Heart left ventricle (tissue), 16 donors: ENCODE measurements around the gene MTG1. TPM values are rescaled to one million over a fixed set of nuclear protein-coding genes. Genes with fewer than 3 reads are reported as not detected.
"Not testable (repeated sequence)": the region's sequence is repeated elsewhere in the genome, so short reads cannot be mapped to it uniquely, and the experiment has no call there.

Experiments
- ATAC-seq, 4 donors: fragments of 200-7000 bp; cut with Tn5 transposase; one replicate each; pipeline ENCODE4 v1.9.1; 2020 to 2022; ENCODE audit warnings: moderate library complexity in 4 of 4, mild to moderate bottlenecking in 3 of 4, moderate number of reproducible peaks in 1 of 4
- DNase-seq, 5 donors: peaks; one replicate each; pipeline ENCODE4 v3.0.0-alpha.2; 2020
- H3K27ac ChIP-seq, 12 donors: fragments of 200-600 bp; sonication (generic) in 4 of 12; one replicate each; pipeline versions ENCODE4 v1.5.0 to v1.8.0; 2016 to 2022; ENCODE audit warnings: mild to moderate bottlenecking in 2 of 12
- H3K27me3 ChIP-seq, 9 donors: fragments of 200-600 bp; sonication (generic) in 2 of 9; one replicate each; pipeline versions ENCODE4 v1.5.1 to v1.8.0; 2016 to 2022; ENCODE audit warnings: mild to moderate bottlenecking in 3 of 9
- H3K36me3 ChIP-seq, 9 donors: fragments of 200-600 bp; sonication (generic) in 2 of 9; one replicate each; pipeline versions ENCODE4 v1.5.0 to v1.8.0; 2018 to 2022; ENCODE audit warnings: mild to moderate bottlenecking in 2 of 9
- H3K4me1 ChIP-seq, 12 donors: fragments of 200-600 bp; sonication (generic) in 4 of 12; one replicate each; pipeline versions ENCODE4 v1.5.0 to v1.8.0; 2016 to 2022; ENCODE audit warnings: mild to moderate bottlenecking in 3 of 12
- H3K4me3 ChIP-seq, 12 donors: fragments of 200-600 bp; sonication (generic) in 4 of 12; one replicate each; pipeline versions ENCODE4 v1.5.0 to v1.8.0; 2017 to 2022; ENCODE audit warnings: mild to moderate bottlenecking in 9 of 12, moderate library complexity in 4 of 12
- H3K9me3 ChIP-seq, 12 donors: fragments of 200-600 bp; sonication (generic) in 4 of 12; one replicate each; pipeline versions ENCODE4 v1.5.0 to v1.8.0; 2016 to 2022; ENCODE audit warnings: mild to moderate bottlenecking in 1 of 12
- POLR2A ChIP-seq, 2 donors: fragments of 450-650 bp; IDR thresholded peaks; one replicate each; pipeline ENCODE4 v1.6.1; 2017; ENCODE audit warnings: antibody characterized with exemption in 2 of 2, mild to moderate bottlenecking in 2 of 2, moderate library complexity in 2 of 2
- WGBS, 4 donors: extraction: QIAGEN DNeasy Blood & Tissue Kit in 2 of 4; methylation state at CpG; one replicate each; pipeline versions ENCODE4 v1.1.5 to v1.1.7; 2013 to 2018; 5-methylcytosine and 5-hydroxymethylcytosine counted together
- intact Hi-C, 10 donors: fragments of 100-400 bp; cut with DNase I; formaldehyde crosslinking; loops; one replicate each; pipeline versions ENCODE4 v1.11.1 to v1.14.2; 2022
- polyA plus RNA-seq, 2 donors: library from polyadenylated mRNA; stranded (reverse); fragments of 200-250 nt; gene quantifications; one replicate each; pipeline ENCODE4 v1.2.3, GENCODE V29; 2013
- total RNA-seq, 9 donors: library from RNA; depleted of rRNA in 2 of 9; stranded (reverse); fragments of >200 nt in 2 of 9; fragmentation: NEBNext Ultra II Directional in 3 of 9; extraction: Animal tissue kit (Norgen Biotek cat#: 25700) in 3 of 9; gene quantifications; one replicate each; pipeline versions ENCODE4 v1.1.0 to v1.2.4, GENCODE V29; 2016 to 2023
- TF ChIP-seq, protein P1 (sequence below), 12 donors: fragments of 200-600 bp; sonication (generic) in 4 of 12; IDR thresholded peaks; one replicate each; pipeline versions ENCODE4 v1.5.0 to v1.8.0; 2018 to 2022; ENCODE audit warnings: antibody characterized with exemption in 12 of 12, mild to moderate bottlenecking in 5 of 12
- donor health status: ischemic (EF 13 %, LVEDD 7.1; RV severe dilation, severe dysfunction).
- donor health status: healthy with polysubstance abuse.
- donor health status: DM: no; HTN: yes; CAD: no.
- donor health status: DM: no; HTN: no; CAD: no.
- donor health status: ischemic (EF 25% LVEDD 6.9; RV normal size, moderate dysfunction).
- donor health status: ischemic (EF 25% LVEDD 5.7; RV mildly dilated, moderate dysfunction).
- donor health status: healthy.
- donor health status: DM: yes; HTN: yes; CAD: no.
- donor health status: ischemic (EF 35%, LVEDD 5.7; RV mildly dilated, moderate dysfunction).
- donor health status: nonischemic (EF 11% LVEDD 7.7; RV severe dilation, severe dysfunction).
- donor health status: DM: yes; HTN: yes; CAD: no.
- donor health status: PGD.
- donor health status: ischemic (EF 29% LVEDD 5.4; RV normal size, mild dysfunction).
- donor health status: nonischemic (EF 23%, LVEDD 6.1; RV moderate dilation, normal function).

MTG1 gene
- total and polyA plus RNA-seq, 11 donors: 11.6 to 34.2 (median 22.6) TPM

DNA sequence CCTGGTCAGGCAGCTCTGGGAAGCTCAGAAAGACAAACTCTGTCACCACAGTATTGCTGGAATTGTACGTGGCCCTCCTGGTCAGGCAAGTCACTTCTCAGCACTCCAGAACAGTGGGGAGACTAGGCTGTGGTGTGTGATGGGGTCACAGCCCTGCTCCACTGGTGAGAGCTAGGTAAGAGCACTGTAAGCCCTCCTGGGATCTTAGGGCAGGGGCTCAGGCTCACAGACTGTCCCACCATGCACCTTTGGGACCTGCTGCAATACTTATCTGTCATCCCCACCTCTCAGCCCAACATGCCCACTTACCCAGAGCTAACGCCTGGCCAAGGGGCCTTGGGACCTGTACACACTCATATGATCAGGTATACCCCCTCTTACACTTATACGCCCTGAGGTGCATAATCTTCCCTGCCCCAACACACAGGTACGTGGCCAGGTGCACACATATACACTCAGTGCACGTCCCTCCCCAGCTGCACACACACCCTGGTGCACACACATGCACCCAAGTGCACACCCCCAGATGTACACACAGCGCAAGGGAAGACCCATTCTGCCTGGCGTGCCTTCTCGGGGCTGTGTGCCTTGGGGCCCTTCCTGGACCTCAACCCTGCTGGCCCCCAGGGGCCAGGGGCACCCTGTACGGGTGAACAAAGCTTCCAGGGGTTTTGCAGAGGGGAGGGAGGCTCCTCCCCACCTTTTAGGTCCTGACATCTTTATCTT, 38.1 kb downstream of the MTG1 start:
- DNase-seq, H3K4me3 ChIP-seq, H3K4me1 ChIP-seq, H3K36me3 ChIP-seq, H3K27me3 ChIP-seq, H3K27ac ChIP-seq, intact Hi-C loops: not testable (repeated sequence)
- WGBS, 4 donors: 66 to 79% (median 71%) methylated on average over 4 to 6 of the region's 9 CpGs
- peak in 2 of 4 donors; percentile 22 to 49 for ATAC-seq
- H3K9me3 ChIP-seq: peaks cover 0 to 15% (median 0%) of the 10 kb centered on the region in 12 donors

- DNase-seq, H3K4me1 ChIP-seq, H3K4me3 ChIP-seq, H3K27ac ChIP-seq, H3K27me3 ChIP-seq, intact Hi-C loops, H3K36me3 ChIP-seq: not testable (repeated sequence)
- peaks cover 0 to 15% (median 0%) of the 10 kb centered on the region in 12 donors for H3K9me3 ChIP-seq
- peak in 1 of 4 donors; percentile 37 for ATAC-seq
- WGBS, 4 donors: 71 to 90% (median 81%) methylated on average over 4 to 15 of the region's 25 CpGs
Measured at GRCh38 chr10:133432789-133433188, 38.8 kb downstream of the MTG1 start.

- ATAC-seq: no peak
- H3K36me3 ChIP-seq: no peaks in the 10 kb centered on the region
- H3K27ac ChIP-seq: no peak overlapping the region
- intact Hi-C loops: loop anchor here in 2 of 10 donors (5.0 kb wide), 2 partner anchors 134 to 169 kb away; no protein-coding TSS in a partner anchor
- TF ChIP-seq POLR2A (IDR thresholded peaks at IDR 0.05): no peak
- TF ChIP-seq, protein P1, sequence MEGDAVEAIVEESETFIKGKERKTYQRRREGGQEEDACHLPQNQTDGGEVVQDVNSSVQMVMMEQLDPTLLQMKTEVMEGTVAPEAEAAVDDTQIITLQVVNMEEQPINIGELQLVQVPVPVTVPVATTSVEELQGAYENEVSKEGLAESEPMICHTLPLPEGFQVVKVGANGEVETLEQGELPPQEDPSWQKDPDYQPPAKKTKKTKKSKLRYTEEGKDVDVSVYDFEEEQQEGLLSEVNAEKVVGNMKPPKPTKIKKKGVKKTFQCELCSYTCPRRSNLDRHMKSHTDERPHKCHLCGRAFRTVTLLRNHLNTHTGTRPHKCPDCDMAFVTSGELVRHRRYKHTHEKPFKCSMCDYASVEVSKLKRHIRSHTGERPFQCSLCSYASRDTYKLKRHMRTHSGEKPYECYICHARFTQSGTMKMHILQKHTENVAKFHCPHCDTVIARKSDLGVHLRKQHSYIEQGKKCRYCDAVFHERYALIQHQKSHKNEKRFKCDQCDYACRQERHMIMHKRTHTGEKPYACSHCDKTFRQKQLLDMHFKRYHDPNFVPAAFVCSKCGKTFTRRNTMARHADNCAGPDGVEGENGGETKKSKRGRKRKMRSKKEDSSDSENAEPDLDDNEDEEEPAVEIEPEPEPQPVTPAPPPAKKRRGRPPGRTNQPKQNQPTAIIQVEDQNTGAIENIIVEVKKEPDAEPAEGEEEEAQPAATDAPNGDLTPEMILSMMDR (IDR thresholded peaks at IDR 0.05): peak in 3 of 12 donors; percentile 7 to 18 (median 17)
- H3K4me1 ChIP-seq: peaks cover 0 to 6% (median 0%) of the 10 kb centered on the region in 12 donors
- peaks cover 0 to 3% (median 0%) of the 10 kb centered on the region in 12 donors for H3K9me3 ChIP-seq
- 73 to 83% (median 79%) methylated on average over 10 to 11 of the region's 11 CpGs for WGBS, 4 donors
- no peak overlapping the region for H3K4me3 ChIP-seq
- DNase-seq: peak in 1 of 5 donors; percentile 32
- H3K27me3 ChIP-seq: no peaks in the 10 kb centered on the region
Measured at GRCh38 chr10:133438711-133439273, 44.8 kb downstream of the MTG1 start.

GRCh38 chr10:133439517-133440461, 45.8 kb downstream of the MTG1 start:
- Histone ChIP-seq H3K4me3 (no peak overlapping the region), H3K4me1 (peaks cover 0 to 6% (median 0%) of the 10 kb centered on the region in 12 donors), H3K27me3 (peaks cover 0 to 4% (median 0%) of the 10 kb centered on the region in 9 donors), H3K9me3 (peaks cover 0 to 3% (median 0%) of the 10 kb centered on the region in 12 donors), H3K36me3 (no peaks in the 10 kb centered on the region), H3K27ac (no peak overlapping the region)
- TF ChIP-seq POLR2A (IDR thresholded peaks at IDR 0.05): no peak
- TF ChIP-seq, protein P1 (IDR thresholded peaks at IDR 0.05): no peak
- ATAC-seq (peak in 1 of 4 donors; percentile 26), DNase-seq (peak in 2 of 5 donors; percentile 17 to 64)
- 84 to 91% (median 86%) methylated on average over 25 of the region's 25 CpGs for WGBS, 4 donors
- intact Hi-C loops: loop anchor here in 2 of 10 donors (5.0 kb wide), 2 partner anchors 133 to 168 kb away; no protein-coding TSS in a partner anchor
